ENCODE results near the gene TRIM67. TPM values are rescaled to one million over a fixed set of nuclear protein-coding genes. Genes with fewer than 3 reads are reported as not detected.
A peak's percentile ranks its signal among the peaks of the same experiment; 100 is the strongest.
"Not testable (repeated sequence)": the region's sequence is repeated elsewhere in the genome, so short reads cannot be mapped to it uniquely, and the experiment has no call there.

TRIM67 gene
- polyA plus RNA-seq (2013, experiment 1 of 2; ENCODE audit: insufficient read length): 0.14 TPM
- 0.32 TPM for polyA plus RNA-seq (2013, experiment 2 of 2; ENCODE audit: insufficient read length)

- DNase-seq: no peak
These were observed at the start of gene TRIM67 for GRCh38 chr1:231161667-231162296. TRIM67 (plus strand) TSS chr1:231162058; CDS start chr1:231162970, 912 bp downstream.

DNA sequence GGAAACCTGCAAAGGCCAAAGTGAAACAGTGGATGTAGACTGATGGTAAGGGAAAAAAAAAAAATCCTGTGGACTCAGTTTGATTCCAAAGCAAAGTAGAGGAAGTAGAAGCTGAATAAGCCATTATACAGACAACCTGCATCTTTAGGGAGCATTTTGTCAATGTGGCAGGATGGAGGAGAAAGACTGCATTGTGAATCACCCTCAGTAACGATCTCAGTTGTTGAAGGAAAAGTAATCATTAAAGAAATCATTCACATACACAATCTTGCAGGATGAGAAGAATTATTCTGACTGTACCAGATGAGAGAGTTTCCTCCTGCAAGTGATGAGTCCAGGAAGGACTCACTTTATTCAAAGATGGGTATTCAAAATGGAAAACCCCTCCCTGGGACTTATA lies 45.1 kb upstream of the TRIM67 start:
- no peak for DNase-seq

DNA sequence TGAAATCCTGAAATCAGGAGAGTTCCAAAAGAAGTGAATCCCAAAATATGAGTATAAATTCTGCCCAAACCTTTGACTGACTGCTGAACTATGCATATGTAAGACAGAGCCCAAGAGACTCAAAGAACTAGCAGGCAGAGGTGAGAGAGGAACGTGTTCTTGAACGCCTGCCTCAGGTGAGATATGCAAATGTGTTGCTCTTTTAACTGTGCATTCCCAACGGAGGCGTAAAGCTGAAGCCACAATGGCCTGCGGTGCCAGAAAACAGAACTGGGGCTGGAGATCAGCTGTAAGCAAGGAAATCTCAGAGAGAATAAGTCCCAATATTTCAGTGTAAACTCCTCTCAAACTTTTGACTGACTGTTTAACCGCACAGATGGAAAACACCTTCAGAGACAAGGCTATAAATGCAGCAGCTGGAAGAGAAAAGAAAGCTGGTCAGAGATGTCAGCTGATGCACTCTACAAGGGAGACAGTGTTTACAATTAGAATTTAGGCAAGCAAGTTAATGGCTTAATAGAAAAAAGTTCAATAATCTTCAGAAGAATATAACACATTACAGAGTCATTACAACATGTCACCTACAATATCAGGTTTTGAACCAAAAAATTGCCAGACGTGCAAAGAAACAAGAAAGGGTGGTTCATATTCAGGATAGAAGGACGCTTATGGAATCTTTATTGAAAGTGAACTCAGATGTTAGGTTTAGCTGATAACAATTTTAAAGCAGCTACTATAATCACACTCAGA lies 43.0 kb upstream of the TRIM67 start:
- no peak for DNase-seq

DNA sequence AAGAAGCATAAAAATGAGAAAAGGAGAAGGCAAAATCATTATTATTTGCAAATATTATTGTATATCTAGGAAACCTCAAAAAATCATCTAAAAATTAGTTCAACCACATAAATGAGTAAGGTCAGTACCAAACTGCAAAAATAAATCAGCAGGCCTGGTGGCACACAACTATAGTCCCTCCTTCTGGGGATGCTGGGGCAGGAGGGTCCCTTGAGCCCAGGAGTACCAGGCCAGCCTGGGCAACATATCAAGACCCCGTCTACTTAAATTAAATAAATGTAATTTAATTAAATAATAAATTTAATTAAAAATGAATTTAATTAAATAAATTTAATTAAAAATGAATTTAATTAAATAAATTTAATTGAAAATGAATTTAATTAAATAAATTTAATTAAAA lies 40.3 kb upstream of the TRIM67 start:
- DNase-seq: no peak

DNA sequence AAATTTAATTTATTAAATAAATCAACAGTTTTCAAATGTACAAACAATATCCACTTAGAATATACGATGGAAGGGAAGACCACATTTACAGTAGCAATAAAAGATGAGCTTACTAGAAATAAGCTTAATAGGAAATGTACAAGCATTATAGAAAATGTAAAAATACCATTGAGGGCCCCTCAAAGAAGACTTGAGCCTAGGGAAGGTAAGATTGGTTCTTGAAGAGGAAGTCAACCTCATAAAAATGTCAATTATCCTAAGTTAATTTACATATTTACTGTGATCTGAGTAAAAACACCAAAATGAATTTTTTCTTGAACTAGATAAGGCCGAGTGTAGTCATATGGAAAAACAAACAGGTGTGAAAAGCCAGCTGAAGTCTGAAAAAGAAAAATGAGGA lies 39.7 kb upstream of the TRIM67 start:
- no peak for DNase-seq

DNA sequence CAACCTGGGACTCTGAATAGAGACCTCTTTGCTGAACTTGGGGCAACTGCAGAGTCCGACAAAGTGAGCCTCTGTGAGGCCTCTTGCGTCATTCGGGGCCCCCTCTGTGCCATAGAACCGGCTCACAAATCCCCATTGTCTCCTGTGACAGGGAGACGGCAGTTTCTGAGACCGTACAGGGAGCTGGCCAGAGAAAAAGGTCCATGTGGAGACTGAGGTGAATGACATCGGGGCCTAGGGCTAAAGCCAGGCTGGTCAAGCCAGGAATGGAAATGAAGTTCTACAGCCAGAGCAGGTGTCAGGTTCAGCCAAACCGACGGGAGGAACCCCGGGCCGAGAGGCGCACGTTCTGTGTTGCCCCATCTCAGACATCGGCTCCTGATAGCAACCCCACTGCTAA lies 37.1 kb upstream of the TRIM67 start:
- DNase-seq: no peak

DNA sequence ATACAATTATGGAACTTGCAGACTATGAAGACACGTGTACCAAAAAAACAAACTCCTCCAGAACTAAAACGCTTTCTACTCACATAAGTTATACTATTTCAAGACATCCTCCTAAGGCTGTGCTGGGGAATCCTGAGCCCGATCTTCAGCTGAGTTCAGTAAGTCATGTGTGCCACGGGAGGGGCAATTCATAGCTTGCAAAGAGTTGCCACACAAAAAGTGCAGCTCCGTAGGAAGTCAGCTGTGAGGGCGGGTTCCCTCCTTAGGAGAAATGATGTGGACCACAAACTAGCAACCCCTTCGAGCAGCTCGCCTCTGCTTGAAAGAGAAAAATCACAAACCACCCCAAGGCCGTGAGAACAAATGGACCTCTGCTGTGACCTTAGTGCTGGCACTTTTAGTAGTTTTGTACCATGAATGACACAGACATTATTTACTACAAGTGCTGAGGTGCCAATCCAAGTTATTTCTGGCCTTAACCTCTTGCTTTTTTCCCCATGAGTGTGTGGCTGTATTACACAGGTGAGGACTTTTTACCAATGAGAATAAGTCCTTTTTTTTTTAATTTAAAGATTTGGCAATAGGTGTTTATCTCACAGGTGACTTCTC lies 35.8 kb upstream of the TRIM67 start:
- DNase-seq: no peak

- DNase-seq: not testable (repeated sequence)
These were observed 34.8 kb upstream of the TRIM67 start for GRCh38 chr1:231127106-231127505.

DNA sequence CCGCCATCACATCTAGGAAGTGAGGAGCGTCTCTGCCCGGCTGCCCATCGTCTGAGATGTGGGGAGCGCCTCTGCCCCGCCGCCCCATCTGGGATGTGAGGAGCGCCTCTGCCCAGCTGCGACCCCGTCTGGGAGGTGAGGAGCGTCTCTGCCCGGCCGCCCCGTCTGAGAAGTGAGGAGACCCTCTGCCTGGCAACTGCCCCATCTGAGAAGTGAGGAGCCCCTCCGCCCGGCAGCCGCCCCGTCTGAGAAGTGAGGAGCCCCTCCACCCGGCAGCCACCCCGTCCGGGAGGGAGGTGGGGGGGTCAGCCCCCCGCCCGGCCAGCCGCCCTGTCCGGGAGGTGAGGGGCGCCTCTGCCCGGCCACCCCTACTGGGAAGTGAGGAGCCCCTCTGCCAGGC lies 33.4 kb upstream of the TRIM67 start:
- not testable (repeated sequence) for DNase-seq

DNA sequence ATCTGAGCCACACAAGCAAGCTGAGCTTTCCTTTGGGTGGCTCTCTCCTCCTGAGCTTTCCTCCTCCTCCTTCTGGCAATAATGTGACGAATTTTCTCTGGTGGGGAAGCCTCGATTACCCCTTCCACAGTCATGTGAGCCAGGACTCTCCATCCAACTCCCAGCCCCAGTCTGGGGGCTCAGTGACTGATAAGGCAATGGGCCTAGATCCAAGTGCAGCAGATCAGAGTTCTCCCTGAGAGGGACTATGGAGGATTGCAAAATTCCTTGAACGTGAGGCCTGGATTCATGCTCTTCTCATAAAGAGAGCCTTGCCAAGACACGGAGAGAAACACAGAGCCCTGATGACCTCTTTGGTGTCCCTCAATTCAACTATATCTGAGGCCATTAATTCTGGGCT lies 31.3 kb upstream of the TRIM67 start:
- DNase-seq: no peak

DNA sequence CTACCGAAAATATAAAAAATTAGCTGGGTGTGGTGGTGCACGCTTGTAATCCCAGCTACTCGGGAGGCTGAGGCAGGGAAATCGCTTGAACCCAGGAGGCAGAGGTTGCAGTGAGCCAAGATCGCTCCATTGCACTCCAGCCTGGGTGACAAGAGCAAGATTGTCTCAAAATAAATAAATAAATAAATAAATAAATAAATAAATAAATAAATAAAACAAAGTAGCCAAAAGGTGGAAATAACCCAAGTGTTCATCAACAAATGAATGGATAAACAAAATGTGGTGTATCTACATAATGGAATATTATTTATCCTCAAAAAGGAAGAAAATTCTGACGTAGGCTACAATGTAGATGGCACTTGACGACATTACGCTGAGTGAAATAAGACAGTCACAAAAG lies 29.3 kb upstream of the TRIM67 start:
- not testable (repeated sequence) for DNase-seq

DNA sequence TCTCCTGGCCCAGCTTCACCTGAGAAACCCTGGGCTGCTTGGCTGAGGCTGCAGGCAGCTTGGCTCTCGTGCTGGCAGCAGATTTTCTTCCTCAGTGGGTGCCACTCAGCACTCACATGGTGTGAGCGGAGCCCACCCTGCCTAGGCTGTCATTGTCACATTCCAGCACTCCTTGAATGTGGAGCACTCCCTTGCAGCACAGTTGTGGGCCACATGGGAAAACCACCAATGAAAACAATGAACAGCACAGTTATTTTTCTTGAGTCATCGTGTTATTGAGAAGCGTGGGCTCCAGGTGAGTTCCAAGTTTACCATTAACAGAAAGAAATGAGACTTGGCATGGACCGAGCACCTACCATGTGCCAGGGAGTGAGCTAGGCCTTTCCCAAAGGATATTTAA lies 27.2 kb upstream of the TRIM67 start:
- peak; percentile 69 for DNase-seq

GRCh38 chr1:231138236-231138635 lies 23.6 kb upstream of the TRIM67 start:
- DNase-seq: peak; percentile 42

DNA sequence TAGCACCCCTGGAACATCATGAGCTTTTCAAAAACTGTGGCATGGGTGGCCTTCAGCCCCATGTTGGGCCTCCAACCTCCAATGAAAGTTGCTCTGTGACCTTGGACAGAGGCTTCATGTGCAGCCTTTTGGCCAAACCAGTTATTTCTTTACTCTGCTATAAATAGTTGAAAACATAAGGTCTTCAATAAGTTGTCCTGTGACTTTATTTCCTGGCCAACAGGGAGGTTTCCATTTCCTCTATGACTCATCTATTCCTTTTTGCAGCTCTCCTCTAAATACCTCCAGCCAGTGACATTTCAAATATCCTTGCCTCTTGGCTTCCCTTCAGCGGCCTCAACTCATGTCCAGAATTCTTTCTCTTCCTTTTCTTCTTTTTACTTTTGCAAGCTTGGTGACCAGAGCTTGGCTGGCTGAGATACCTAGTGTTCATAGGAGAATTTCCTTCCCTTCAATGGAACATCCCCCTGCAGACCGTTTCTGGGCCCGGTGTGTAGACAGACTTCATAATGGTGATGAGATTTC lies 22.7 kb upstream of the TRIM67 start:
- DNase-seq: peak; percentile 93

GRCh38 chr1:231139659-231140654 lies 21.9 kb upstream of the TRIM67 start:
- peak; percentile 100 for DNase-seq

GRCh38 chr1:231144416-231145193 lies 17.3 kb upstream of the TRIM67 start:
- peak; percentile 78 for DNase-seq

DNA sequence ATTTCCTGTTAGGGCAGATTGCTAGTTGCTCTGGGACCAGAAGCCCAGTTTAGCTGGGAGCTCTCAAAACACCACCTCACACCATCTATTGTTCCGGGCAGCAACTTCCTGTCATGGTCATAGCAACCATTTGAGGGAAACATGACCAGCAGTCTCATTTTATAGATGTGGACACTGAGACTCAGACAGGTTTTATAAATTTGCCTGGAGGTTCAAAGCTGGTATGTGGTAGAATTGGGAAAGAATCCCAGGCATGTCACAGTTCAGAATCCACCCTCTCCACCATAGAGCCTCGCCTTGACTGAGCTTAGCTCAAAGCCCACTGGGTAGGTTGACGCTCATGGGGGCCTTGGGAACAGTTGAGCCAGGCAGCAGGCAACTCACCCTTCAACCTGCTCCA lies 14.0 kb upstream of the TRIM67 start:
- no peak for DNase-seq

DNA sequence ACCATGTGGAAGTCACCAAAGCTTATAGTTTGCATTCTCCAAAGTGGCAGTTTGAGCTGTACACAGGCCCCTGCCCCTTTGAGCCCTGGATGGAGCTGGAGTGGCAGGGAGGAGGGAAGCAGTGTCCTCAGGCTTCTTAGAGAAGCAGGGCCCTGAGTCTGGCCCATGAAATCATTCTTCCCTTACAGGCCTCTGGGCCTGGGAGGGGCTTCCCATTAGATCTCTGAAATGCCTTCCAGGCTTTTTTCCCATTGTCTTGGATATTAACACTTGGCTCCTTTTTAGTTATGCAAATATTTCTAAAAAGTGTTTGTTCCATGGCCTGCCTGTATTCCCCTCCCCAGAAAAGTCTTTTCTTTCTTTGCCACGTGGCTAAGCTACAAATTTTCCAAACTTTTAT lies 10.0 kb upstream of the TRIM67 start:
- DNase-seq: no peak

DNA sequence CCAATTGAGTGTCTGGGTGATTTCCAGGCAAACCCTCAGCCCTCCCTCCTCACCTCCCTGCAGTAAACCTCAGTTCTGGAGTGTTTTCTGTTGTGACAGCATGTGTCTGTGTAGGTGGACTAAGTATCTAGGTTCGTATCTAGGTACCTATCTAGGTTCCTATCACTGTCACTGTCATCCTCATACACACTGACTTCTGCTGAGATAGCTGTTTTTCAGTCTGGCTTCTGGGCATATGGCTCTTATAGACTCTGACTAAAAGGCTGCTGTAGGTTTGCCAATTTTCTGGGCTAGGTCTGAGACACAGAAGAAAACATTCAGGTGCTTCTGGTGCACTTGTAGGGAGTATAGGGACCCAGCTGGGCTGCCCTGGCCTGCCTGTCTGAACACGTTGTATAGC lies 8.1 kb upstream of the TRIM67 start:
- DNase-seq: no peak

- no peak for DNase-seq
These were observed 6.0 kb upstream of the TRIM67 start for GRCh38 chr1:231155808-231156207.

DNA sequence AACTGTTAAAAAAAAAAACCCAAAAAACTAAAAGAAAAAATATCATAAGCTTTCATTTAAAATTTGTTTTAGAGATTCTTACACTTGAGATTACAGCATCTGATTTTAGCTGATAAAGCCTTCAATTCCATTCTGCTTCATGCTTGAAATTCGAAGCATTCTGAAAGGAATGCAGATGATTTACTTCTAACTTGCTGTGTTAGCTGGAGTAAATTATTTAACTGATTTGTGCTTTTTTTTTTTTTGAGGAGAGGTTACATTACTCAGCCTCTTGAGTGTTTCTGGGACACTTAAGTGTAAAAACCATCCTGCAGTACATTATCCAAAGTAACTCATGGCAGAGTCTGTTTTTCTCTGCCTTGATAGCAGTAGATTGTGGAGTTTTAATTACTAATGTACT lies 4.5 kb upstream of the TRIM67 start:
- DNase-seq: peak; percentile 50
